GM19468 (cell line): ENCODE data around the gene TNXB.
"Not testable (repeated sequence)": the region's sequence is repeated elsewhere in the genome, so short reads cannot be mapped to it uniquely, and the experiment has no call there.

Experiments used
- ATAC-seq: cut with Tn5 transposase; IDR thresholded peaks from one replicate; pipeline ENCODE4 v1.9.1; 2021; ENCODE audit warnings: mild to moderate bottlenecking, moderate library complexity, moderate number of reproducible peaks; ENCODE audit not compliant: unreplicated experiment; ENCODE audit errors: extremely low read depth

TNXB gene

DNA sequence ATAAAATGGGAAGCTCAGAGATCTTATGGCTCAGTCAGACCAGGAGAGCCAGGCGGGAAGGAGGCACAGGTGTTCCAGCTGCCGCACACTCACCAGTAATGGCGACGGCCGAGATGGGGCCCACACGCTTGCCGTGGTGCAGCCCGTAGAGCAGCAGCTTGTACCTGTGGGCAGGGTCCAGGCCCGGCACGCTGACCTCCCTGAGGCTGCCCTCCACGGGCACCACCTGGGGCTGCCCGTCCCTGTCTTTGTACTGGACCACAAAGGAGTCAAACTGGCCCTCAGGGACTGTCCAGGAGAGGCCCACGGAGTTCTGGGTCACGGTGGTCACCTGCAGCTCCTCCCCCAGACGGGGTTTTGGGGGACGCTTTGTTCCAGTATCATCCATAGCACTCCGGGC lies 39.7 kb downstream of the TNXB start:
- ATAC-seq = no peak

DNA sequence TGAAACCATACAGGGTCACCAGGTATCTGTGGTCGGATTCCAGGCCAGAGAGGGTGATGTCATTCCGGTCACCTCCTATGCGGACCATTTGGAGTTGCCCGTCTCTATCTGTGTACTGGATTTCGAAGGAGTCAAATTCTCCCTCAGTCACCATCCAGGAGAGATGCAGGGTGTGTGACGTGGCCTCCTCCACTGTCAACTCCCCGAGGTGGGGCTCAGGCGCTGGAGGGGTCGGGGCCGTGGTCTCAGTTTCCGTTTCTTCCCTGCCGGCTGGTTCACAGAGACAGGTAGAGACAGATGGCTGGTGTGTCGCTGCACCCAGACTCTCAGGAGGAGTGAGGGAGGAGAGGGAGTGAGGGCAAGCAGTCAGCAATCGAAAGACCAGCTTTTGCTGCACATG lies 40.3 kb downstream of the TNXB start:
- ATAC-seq = no peak

DNA sequence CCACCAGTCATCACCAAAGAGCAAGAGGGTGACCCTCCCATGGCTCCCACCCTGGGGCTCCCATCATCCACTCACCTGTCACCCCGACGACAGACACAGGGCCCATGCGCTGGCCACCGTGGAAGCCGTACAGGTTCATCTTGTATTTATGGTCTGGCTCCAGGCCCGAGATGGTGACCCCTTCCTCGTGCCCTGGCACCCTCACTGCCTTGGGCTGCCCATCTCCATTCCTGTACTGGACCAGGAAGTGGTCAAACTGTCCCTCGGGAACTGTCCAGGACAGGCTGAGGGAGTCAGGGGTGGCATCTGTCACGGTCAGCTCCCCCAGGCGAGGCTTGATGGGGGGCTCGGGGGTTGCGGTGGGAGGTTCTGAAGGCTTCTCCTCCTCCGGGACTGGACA lies 40.8 kb downstream of the TNXB start:
- not testable (repeated sequence) for ATAC-seq

DNA sequence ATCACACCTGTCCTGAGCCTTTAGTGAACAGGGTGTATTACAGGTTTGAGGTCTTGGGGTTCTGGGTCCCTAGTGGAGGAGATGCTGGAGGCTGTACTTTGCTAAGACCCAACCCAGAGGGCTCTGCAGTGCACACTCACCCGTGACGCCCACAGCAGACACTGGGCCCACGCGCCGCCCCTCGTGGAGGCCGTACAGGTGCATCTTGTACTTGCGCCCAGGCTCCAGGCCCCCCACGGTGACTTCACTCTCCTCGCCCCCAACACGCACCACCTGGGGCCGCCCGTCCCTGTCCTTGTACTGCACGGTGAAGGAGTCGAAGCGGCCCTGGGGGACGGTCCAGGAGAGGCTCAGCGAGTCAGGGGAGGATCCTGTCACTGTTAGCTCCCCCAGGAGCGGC lies 41.6 kb downstream of the TNXB start:
- ATAC-seq = not testable (repeated sequence)

DNA sequence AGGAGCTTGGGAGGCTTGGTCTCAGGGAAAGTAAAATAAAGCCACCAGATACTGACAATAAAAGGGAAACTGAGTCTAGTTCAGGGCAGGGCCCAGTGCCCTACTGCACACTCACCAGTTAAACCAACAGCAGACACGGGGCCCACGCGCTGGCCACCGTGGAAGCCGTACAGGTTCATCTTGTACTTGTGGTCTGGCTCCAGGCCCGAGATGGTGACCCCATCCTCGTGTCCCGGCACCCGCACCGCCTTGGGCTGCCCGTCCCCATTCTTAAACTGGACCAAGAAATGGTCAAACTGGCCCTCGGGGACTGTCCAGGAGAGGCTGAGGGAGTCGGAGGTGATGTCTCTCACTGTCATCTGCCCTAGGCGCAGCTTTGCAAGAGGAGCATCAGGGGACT lies 44.4 kb downstream of the TNXB start:
- no peak for ATAC-seq

DNA sequence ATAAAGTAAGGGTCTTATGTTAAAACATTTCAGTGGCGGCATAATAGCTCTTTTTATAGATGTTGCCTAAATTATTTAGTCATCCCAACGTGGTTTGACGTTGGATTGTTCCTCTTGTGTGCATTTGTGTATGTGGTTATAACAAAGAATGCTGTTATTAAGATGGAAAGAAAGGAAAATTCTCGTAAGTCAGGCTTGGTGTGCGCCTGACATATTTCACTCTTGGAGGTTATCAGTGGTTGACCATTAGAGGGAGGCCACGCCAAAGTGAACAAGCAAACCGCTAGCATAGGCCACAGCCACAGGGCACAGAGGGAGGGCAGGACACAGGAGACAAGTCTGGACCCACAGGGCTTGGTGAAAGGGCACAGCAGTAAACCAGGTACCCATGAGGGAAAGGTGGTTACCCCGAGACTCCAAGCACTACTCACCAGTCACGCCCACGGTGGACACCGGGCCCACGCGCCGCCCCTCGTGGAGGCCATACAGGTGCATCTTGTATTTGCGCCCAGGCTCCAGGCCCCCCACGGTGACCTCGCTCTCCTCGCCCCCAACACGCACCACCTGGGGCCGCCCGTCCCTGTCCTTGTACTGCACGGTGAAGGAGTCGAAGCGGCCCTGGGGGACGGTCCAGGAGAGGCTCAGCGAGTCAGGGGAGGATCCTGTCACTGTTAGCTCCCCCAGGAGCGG lies 48.0 kb downstream of the TNXB start:
- no peak for ATAC-seq

DNA sequence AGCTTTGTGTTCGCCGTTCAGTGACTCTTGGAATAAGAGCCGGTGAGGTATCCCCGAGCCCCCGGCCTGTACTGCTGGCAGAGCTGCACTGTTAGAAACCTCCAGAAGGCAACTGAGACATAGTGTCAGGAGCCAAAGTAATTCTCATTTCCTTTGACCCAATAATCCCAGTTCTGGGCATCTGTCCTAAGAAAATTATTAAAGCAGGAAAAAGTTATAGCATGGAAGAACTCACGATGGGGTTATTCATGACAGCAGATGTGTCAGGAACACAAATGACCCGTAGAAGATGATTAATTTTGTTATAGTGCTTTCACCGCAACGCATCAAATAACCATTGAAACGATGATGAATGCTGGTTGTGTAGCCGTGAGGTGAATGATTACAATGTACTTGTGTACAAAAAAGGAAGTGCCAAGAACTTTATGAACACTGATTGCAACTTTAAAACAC lies 50.6 kb downstream of the TNXB start:
- no peak for ATAC-seq

DNA sequence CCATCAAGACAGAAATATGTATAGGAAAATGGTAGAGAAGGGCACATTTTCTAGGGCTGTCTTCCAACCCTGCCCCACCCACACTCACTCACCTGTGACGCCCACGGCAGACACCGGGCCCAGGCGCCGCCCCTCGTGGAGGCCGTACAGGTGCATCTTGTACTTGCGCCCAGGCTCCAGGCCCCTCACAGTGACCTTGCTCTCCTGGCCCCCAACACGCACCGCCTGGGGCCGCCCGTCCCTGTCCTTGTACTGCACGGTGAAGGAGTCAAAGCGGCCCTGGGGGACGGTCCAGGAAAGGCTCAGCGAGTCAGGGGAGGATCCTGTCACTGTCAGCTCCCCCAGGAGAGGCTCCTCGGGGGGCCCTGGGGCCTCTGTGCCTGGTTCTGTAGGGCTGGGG lies 51.2 kb downstream of the TNXB start:
- no peak for ATAC-seq

DNA sequence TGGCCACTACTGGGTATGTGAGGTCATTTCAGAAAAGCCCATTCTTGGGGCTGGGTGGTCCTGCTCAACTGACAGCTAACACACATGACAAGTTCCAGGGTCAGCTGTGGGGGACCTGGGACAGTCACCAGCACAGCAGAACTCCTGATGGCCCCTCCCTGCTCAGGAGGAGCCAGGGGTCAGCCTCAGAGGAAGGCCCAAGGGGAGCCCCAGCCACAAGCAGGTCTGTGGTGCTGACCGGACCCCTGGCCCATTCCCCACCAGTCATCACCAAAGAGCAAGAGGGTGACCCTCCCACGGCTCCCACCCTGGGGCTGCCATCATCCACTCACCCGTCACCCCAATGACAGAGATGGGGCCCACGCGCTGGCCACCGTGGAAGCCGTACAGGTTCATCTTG lies 52.9 kb downstream of the TNXB start:
- ATAC-seq = no peak

DNA sequence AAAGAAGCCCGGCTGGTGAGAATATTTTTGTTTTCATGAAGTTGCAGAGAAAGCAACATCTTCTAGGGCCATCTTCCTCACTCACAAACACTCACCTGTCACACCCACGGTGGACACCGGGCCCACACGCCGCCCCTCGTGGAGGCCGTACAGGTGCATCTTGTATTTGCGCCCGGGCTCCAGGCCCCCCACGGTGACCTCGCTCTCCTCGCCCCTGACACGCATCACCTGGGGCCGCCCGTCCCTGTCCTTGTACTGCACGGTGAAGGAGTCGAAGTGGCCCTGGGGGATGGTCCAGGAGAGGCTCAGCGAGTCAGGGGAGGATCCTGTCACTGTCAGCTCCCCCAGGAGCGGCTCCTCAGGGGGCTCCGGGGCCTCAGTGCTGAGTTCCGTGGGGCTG lies 53.4 kb downstream of the TNXB start:
- not testable (repeated sequence) for ATAC-seq

DNA sequence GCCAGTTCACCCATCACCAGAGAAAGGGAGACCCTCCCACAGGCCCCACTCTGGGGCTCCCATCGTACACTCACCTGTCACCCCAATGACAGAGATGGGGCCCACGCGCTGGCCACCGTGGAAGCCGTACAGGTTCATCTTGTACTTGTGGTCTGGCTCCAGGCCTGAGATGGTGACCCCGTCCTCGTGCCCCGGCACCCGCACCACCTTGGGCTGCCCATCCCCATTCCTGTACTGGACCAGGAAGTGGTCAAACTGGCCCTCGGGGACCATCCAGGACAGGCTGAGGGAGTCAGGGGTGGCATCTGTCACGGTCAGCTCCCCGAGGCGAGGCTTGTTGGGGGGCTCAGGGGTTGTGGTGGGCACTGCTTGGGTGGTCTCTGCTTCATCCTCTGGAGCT lies 55.8 kb downstream of the TNXB start:
- ATAC-seq = not testable (repeated sequence)

DNA sequence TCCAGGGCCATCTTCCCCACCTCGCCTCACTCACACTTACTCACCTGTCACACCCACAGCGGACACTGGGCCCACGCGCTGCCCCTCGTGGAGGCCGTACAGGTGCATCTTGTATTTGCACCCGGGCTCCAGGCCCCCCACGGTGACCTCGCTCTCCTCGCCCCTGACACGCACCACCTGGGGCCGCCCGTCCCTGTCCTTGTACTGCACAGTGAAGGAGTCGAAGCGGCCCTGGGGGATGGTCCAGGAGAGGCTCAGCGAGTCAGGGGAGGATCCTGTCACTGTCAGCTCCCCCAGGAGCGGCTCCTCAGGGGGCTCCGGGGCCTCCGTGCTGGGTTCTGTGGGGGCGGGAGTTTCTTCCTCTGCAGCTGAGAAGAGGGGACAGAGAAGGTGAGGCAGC lies 56.5 kb downstream of the TNXB start:
- ATAC-seq = not testable (repeated sequence)

DNA sequence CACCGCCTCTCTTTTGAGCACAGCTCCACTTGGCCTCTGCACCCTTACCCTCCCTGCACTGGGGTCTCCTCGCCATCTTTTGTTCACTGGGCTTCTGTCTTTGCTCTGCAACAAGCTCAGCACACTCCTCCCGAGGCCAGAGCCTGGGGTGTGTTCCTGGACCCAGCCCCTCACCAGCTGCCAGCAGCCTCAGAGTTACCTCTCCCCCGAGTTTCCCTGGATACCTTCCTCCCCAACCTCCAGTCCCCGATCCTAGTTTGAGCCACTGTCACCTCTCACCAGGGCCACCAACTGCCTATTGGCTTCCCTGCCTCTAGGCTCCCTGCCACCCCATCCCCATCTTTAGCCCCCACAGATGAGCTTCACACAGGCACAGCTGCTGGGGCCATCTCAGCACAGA lies 58.6 kb downstream of the TNXB start:
- ATAC-seq = no peak

DNA sequence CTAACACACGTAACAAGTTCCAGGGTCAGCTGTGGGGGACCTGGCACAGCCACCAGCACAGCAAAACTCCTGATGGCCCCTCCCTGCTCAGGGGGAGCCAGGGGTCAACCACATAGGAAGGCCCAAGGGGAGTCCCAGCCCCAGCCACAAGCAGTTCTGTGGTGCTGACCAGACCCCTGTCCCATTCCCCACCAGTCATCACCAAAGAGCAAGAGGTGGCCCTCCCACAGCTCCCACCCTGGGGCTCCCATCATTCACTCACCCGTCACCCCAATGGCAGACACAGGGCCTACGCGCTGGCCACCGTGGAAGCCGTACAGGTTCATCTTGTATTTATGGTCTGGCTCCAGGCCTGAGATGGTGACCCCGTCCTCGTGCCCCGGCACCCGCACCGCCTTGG lies 59.4 kb downstream of the TNXB start:
- not testable (repeated sequence) for ATAC-seq

DNA sequence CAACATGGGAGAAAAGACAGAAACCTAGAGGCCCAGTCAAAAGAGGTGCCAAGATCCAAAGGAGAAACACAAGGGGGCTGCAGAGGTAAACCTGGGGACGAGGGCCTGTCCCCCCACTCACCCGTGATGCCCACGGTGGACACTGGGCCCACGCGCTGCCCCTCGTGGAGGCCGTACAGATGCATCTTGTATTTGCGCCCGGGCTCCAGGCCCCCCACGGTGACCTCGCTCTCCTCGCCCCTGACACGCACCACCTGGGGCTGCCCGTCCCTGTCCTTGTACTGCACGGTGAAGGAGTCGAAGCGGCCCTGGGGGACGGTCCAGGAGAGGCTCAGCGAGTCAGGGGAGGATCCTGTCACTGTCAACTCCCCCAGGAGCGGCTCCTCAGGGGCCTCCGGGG lies 60.0 kb downstream of the TNXB start:
- not testable (repeated sequence) for ATAC-seq

DNA sequence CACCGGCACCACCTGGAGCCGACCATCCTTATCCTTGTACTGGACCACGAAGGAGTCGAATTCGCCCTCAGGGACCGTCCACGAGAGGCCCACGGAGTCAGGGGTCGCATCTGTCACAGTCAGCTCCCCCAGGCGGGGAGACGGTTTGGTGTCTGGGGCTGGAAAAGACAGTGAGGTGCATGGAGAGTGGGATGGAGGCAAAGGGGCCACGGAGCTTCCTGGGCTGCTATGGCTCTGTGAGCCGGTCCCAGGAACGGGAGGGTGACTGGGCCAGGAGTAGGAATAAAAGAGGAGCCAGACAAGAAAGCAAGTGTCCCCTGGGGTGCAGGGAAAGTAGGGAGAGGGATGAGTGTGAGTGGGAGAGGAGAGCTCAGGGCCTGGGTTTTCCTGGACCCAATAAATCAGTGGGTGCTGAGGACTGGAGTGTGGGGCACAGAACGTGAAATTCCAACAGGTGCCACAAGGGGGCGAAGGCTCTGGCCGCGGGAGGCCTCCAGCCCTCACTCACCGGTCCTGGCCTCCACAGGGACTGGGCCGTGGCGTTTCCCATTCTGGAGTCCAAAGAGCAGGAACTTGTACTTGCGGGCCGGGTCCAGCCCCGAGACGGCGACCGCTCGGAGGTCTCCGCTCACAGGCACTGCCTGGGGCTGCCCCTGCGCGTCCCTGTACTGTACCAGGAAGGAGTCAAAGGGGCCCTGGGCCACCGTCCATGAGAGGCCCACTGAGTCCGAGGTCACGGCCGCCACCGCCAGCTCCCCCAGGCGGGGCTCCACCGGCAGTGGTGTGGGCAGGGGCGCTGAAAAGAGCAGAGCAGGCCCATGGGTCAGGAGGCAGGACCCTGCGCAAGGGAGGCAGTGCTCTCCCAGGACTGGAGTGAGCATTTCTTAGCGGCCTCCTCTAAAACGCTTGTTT lies 61.0 kb downstream of the TNXB start:
- no peak for ATAC-seq

DNA sequence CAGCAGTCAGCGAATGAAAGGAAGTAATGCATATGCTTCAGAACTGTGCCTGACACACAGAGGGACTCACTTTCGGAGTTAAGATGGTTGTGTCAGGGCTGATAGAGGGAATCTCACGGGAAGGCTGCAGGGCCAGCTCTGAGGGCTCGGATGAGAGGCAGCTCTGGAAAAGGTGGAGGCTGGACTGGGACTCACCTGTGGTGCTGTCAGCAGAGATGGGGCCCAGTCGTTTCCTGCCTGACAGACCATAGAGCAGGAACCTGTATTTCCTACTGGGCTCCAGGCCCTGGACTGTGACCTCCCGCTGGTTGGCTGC lies 61.6 kb downstream of the TNXB start:
- ATAC-seq = no peak

DNA sequence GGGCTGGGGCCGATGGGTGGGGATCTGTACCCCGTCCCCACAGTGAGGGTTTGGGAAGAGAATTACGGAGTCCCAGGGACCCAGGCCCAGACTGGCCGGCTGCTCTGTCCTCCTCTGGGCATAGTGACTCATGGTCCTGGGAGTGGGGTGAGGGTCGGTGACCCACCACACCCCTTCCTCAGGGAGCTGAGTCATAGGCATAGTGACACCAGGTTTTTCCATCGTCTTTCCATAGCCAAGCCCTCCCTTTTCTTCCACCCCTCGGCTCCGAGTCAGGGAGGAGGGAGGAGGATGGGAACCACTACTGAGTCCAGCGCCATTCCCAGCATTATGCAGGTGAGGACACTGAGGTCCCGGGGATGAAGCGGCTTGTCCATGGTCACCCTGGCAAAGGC lies 62.1 kb downstream of the TNXB start:
- no peak for ATAC-seq

DNA sequence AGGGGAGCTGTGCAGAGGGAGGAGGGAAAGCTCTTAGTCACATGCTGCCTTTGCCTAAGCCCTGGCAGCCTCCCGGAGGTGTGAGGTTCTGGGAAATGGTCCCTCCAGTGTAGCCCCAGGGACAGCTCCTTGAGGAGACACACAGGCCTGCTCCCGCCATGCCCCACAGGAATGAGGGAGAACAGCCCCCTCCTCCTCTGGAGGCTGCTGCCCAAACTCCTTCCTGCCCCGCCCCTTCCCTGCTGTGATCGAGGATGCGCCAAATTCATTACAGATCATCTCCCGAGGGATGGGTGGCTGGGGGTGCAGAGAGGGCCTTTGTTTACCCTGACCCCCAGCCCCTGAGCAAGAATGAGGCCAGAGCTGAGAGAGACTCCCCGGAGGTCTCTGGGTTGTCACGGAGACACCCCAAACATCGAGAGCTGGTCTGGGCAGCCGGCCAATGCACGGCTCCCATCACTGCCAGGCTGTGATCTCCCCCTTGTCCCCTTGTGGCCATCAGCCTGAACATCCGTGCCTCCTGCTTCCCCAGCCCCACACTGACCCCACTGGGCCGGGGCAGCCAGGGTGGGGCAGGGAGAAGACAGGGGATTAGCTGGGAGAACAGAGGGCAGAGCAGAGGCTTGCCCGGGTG lies 62.6 kb downstream of the TNXB start:
- no peak for ATAC-seq

DNA sequence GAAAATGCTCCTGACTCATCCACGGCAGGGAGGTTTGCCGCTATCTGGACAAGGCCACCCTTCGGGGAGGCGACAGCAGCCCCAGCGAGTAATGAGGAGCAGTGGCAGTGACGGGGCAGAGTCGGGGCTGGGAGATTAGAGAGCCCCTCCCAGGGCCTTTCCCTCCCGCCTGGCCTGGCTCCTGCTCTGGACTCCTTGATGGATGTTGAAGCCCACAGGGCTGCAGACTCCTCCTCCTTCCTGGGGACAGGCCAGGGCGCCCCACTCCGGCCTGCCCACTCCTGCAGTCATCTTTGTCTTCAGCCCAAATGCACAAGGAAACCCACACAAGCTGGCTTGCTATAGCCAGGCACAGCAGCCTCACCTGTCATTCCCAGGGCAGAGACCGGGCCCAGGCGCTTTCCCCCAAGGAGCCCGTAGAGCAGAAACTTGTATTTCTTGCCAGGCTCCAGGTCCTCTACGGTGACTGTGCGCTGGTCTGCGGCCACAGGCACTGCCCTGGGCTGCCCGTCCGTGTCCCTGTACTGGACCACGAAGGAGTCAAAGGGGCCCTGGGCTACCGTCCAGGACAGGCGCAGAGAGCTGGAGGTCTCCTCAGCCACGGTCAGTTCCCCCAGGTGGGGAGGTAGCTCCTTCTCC lies 63.2 kb downstream of the TNXB start:
- no peak for ATAC-seq

DNA sequence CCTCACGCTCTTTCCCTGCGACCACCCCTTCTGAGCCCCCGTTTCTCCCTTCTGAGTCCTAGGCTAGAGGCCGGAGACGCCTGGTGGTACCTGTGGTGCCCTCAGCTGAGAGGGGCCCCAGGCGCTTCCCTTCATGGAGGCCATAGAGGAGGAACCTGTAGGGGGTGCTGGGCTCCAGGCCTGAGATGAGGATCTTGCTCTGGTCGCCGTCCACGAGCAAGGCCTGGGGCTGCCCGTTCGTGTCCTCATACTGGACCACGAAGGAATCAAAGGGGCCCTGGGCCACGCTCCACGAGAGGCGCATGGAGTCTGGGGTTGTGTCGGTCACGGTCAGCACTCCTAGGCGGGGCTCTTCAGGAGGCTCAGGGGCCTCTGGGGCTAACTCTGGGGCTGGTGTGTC lies 64.2 kb downstream of the TNXB start:
- not testable (repeated sequence) for ATAC-seq
